BE2C (cell line): ENCODE results near the gene TMED9.
A peak's percentile ranks its signal among the peaks of the same experiment; 100 is the strongest.

Experiments
- DNase-seq: peaks from one replicate; pipeline ENCODE4 v3.0.0-alpha.2; 2020
- H3K27me3 ChIP-seq: fragments of 250-450 bp; sonication (Bioruptor Pico); 2 replicates; pipeline ENCODE4 v1.5.1; 2020; ENCODE audit warnings: mild to moderate bottlenecking
- H3K36me3 ChIP-seq: fragments of 250-450 bp; sonication (Bioruptor Pico); 2 replicates; pipeline ENCODE4 v1.5.1; 2020; ENCODE audit warnings: mild to moderate bottlenecking
- H3K4me1 ChIP-seq: fragments of 250-450 bp; sonication (Bioruptor Pico); 2 replicates; pipeline ENCODE4 v1.5.1; 2020
- H3K4me3 ChIP-seq: 2 replicates; pipeline ENCODE4 v1.5.1; 2011; ENCODE audit warnings: low read depth, low read length
- H3K9me3 ChIP-seq: fragments of 250-450 bp; sonication (Bioruptor Pico); 2 replicates; pipeline ENCODE4 v1.5.1; 2020
- CTCF ChIP-seq: IDR thresholded peaks from 2 replicates; pipeline ENCODE4 v1.5.1; 2012; ENCODE audit warnings: mild to moderate bottlenecking, low read depth, low read length

TMED9 gene

DNA sequence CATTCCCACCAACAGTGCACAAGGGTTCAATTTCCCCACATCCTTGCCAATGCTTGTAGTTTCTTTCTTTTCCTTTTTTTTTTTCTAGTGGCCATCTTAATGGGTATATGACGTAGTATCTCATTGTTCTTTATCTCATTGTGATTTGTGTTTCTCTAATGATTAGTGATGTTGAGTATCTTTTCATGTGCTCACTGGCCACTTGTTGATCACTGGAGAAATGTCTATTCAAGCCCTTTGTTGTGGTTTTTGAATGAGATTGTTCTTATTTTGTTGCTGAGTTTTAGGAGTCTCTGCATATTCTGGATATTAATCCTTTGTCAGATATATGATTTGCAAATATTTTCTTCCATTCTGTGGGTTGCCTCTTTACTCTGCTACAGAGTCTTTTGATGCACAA is 1.6 kb upstream of the TMED9 start:
- H3K36me3 ChIP-seq = peaks cover 21% of the 10 kb centered on the region
- peaks cover 14% of the 10 kb centered on the region for H3K27me3 ChIP-seq
- no peak for DNase-seq
- no peaks in the 10 kb centered on the region for H3K4me1 ChIP-seq
- TF ChIP-seq CTCF = no peak
- no peak overlapping the region for H3K4me3 ChIP-seq
- H3K9me3 ChIP-seq = no peaks in the 10 kb centered on the region

GRCh38 chr5:177591690-177592009 is 353 bp upstream of the TMED9 start:
- TF ChIP-seq CTCF = no peak
- Histone ChIP-seq H3K4me1 (no peaks in the 10 kb centered on the region), H3K36me3 (peaks cover 21% of the 10 kb centered on the region), H3K27me3 (peaks cover 12% of the 10 kb centered on the region), H3K4me3 (peak overlapping the region; percentile 92), H3K9me3 (no peaks in the 10 kb centered on the region)
- DNase-seq = no peak

DNA sequence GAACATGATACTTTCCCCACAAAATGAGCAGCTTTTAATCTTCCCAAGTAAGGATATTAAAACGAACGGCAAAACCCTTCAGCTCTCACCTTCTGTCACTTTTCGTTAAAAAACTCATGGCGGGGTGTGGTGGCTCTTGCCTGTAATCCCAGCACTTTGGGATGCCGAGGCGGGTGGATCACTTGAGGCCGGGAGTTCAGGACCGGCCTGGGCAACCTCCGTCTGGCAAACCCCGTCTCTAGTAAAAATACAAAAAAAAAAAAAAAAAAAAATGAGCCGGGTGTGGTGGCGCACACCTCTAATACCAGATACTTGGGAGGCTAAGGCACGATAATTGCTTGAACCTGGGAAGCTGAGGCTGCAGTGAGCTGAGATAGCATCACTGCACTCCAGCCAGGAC is 902 bp downstream of the TMED9 start:
- peaks cover 21% of the 10 kb centered on the region for H3K36me3 ChIP-seq
- H3K4me1 ChIP-seq = no peaks in the 10 kb centered on the region
- H3K27me3 ChIP-seq = peaks cover 5% of the 10 kb centered on the region
- DNase-seq = no peak
- TF ChIP-seq CTCF = no peak
- H3K9me3 ChIP-seq = no peaks in the 10 kb centered on the region
- peak overlapping the region; percentile 92 for H3K4me3 ChIP-seq

- DNase-seq = no peak
- peaks cover 21% of the 10 kb centered on the region for H3K36me3 ChIP-seq
- no peak for TF ChIP-seq CTCF
- no peaks in the 10 kb centered on the region for H3K4me1 ChIP-seq
- H3K4me3 ChIP-seq = no peak overlapping the region
- no peaks in the 10 kb centered on the region for H3K9me3 ChIP-seq
- H3K27me3 ChIP-seq = peaks cover 5% of the 10 kb centered on the region
Observed at GRCh38 chr5:177593511-177593910, 1.5 kb downstream of the TMED9 start.

DNA sequence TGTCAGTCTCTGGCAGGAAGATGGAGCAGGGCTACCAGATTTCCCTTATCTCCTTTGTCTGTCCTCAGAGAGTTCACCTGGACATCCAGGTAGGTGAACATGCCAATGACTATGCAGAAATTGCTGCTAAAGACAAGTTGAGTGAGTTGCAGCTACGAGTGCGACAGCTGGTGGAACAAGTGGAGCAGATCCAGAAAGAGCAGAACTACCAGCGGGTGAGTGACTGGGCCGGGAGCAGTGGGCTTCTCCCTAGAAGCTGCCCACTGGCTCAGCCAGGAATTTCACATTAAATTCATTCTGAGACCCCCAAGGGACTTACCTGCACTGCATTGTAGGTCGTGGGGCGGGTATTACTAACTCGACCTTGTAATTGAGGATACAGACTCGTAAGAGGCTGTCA is 2.1 kb downstream of the TMED9 start:
- TF ChIP-seq CTCF = no peak
- DNase-seq = no peak
- Histone ChIP-seq H3K36me3 (peaks cover 21% of the 10 kb centered on the region), H3K4me1 (no peaks in the 10 kb centered on the region), H3K9me3 (no peaks in the 10 kb centered on the region), H3K4me3 (no peak overlapping the region), H3K27me3 (peaks cover 5% of the 10 kb centered on the region)

DNA sequence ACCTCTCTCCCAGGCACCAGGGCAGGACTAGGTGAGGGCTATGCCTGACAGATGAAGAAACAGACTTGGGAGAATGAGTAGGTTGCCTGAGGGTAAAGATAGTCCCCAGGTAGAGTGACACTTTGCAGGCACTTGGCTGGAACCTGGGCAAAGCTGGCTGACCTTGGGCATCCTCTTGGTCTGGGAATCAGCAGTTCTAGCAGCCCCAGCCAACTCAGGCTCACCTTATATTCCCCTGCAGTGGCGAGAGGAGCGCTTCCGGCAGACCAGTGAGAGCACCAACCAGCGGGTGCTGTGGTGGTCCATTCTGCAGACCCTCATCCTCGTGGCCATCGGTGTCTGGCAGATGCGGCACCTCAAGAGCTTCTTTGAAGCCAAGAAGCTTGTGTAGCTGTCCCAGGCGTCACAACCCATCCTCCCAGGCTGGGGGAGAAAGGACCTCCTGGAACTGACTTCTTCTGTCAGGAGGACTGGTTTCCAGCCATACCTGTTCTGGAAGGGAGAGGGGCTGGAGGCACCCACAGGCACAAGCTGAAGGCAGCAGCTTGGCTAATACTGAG is 3.1 kb downstream of the TMED9 start:
- Histone ChIP-seq H3K9me3 (no peaks in the 10 kb centered on the region), H3K4me3 (no peak overlapping the region), H3K36me3 (peaks cover 21% of the 10 kb centered on the region), H3K4me1 (no peaks in the 10 kb centered on the region), H3K27me3 (no peaks in the 10 kb centered on the region)
- DNase-seq = no peak
- TF ChIP-seq CTCF = no peak
